Type B pancreatic cell (in vitro differentiated cells): Measurements from ENCODE around the gene PDCD7. TPM values are rescaled to one million over a fixed set of nuclear protein-coding genes. Genes with fewer than 3 reads are reported as not detected.
"Not testable (repeated sequence)": the region's sequence is repeated elsewhere in the genome, so short reads cannot be mapped to it uniquely, and the experiment has no call there.

Source experiments
- DNase-seq: peaks from one replicate; pipeline ENCODE4 v3.0.0; 2021; ENCODE audit warnings: mixed read lengths; ENCODE audit not compliant: unreplicated experiment; ENCODE audit errors: extremely low spot score
- H3K27ac Mint-ChIP-seq: 2 replicates; pipeline ENCODE4 v1.8.0; 2021; ENCODE audit warnings: mild to moderate bottlenecking, mixed read lengths
- H3K27me3 Mint-ChIP-seq: 2 replicates; pipeline ENCODE4 v1.8.0; 2021; ENCODE audit warnings: mixed read lengths
- H3K36me3 Mint-ChIP-seq: 2 replicates; pipeline ENCODE4 v1.8.0; 2021; ENCODE audit warnings: mixed read lengths
- H3K4me1 Mint-ChIP-seq: one replicate; pipeline ENCODE4 v1.8.0; 2021; ENCODE audit warnings: mixed read lengths; ENCODE audit not compliant: unreplicated experiment
- H3K4me3 Mint-ChIP-seq: 2 replicates; pipeline ENCODE4 v1.8.0; 2021; ENCODE audit warnings: mild to moderate bottlenecking, mixed read lengths
- H3K9me3 Mint-ChIP-seq: 2 replicates; pipeline ENCODE4 v1.8.0; 2021; ENCODE audit warnings: mixed read lengths
- CTCF ChIP-seq: fragments of 200-600 bp; sonication (generic); conservative IDR thresholded peaks from 2 replicates; pipeline ENCODE4 v1.5.0; 2021; ENCODE audit warnings: antibody characterized with exemption, mild to moderate bottlenecking
- long read RNA-seq: library from polyadenylated mRNA; unstranded; transcript quantifications from one replicate; pipeline ENCODE4 v2.0.0, GENCODE V29; 2020
- total RNA-seq: library from RNA; stranded (reverse); gene quantifications from 2 replicates; pipeline ENCODE4 v1.2.1, GENCODE V29; 2021; ENCODE audit warnings: low replicate concordance

PDCD7 gene
- total RNA-seq: 22.2 and 38.9 TPM in 2 replicates
- long read RNA-seq, partial matches to known transcripts: 0 of 2 reads
- long read RNA-seq, other reads (novel, unspliced or antisense): 1 of 2 reads

- peak within 1 kb of the TSS; percentile 97 for H3K27ac Mint-ChIP-seq
- H3K9me3 Mint-ChIP-seq: peaks cover 9% of the 10 kb centered on the region
- peak; percentile 81 for DNase-seq
- H3K36me3 Mint-ChIP-seq: peaks cover 8% of the 10 kb centered on the region
- peak within 1 kb of the TSS; percentile 97 for H3K4me3 Mint-ChIP-seq
- no peak for TF ChIP-seq CTCF
- peaks cover 10% of the 10 kb centered on the region for H3K4me1 Mint-ChIP-seq
- peaks cover 3% of the 10 kb centered on the region for H3K27me3 Mint-ChIP-seq
Measured at GRCh38 chr15:65133548-65134200, at the start of gene PDCD7. Gene PDCD7, minus strand, starts transcription at chr15:65133808. Its CDS starts 27 bp downstream, at chr15:65133781.

- TF ChIP-seq CTCF: no peak
- H3K9me3 Mint-ChIP-seq: no peaks in the 10 kb centered on the region
Measured at GRCh38 chr15:65182538-65182937, 48.9 kb upstream of the PDCD7 start.

GRCh38 chr15:65181582-65182353, 48.2 kb upstream of the PDCD7 start:
- H3K36me3 Mint-ChIP-seq, H3K4me1 Mint-ChIP-seq, DNase-seq, H3K9me3 Mint-ChIP-seq, H3K27me3 Mint-ChIP-seq, H3K27ac Mint-ChIP-seq: not testable (repeated sequence)
- peak overlapping the region; percentile 44 for H3K4me3 Mint-ChIP-seq

More at GRCh38 chr15:65182538-65182937, 48.9 kb upstream of the PDCD7 start:
- no peaks in the 10 kb centered on the region for H3K27me3 Mint-ChIP-seq
- H3K36me3 Mint-ChIP-seq: peaks cover 8% of the 10 kb centered on the region
- peak overlapping the region; percentile 99 for H3K4me3 Mint-ChIP-seq
- H3K27ac Mint-ChIP-seq: no peak overlapping the region
- no peak for DNase-seq
- H3K4me1 Mint-ChIP-seq: peaks cover 5% of the 10 kb centered on the region

GRCh38 chr15:65180167-65180566, 46.6 kb upstream of the PDCD7 start:
- no peak for TF ChIP-seq CTCF
- no peaks in the 10 kb centered on the region for H3K9me3 Mint-ChIP-seq
- peaks cover 5% of the 10 kb centered on the region for H3K4me1 Mint-ChIP-seq
- no peak for DNase-seq
- H3K36me3 Mint-ChIP-seq: peaks cover 14% of the 10 kb centered on the region
- no peaks in the 10 kb centered on the region for H3K27me3 Mint-ChIP-seq
- H3K27ac Mint-ChIP-seq: no peak overlapping the region
- no peak overlapping the region for H3K4me3 Mint-ChIP-seq

GRCh38 chr15:65177901-65178300, 44.3 kb upstream of the PDCD7 start:
- Mint-ChIP-seq H3K27ac (no peak overlapping the region), H3K27me3 (no peaks in the 10 kb centered on the region), H3K4me1 (peaks cover 4% of the 10 kb centered on the region), H3K4me3 (no peak overlapping the region), H3K36me3 (peaks cover 15% of the 10 kb centered on the region), H3K9me3 (no peaks in the 10 kb centered on the region)
- TF ChIP-seq CTCF: no peak
- no peak for DNase-seq

- peaks cover 17% of the 10 kb centered on the region for H3K36me3 Mint-ChIP-seq
- no peak overlapping the region for H3K27ac Mint-ChIP-seq
- DNase-seq: no peak
- no peaks in the 10 kb centered on the region for H3K9me3 Mint-ChIP-seq
- TF ChIP-seq CTCF: no peak
- no peak overlapping the region for H3K4me3 Mint-ChIP-seq
- H3K27me3 Mint-ChIP-seq: no peaks in the 10 kb centered on the region
- peaks cover 4% of the 10 kb centered on the region for H3K4me1 Mint-ChIP-seq
Measured at GRCh38 chr15:65176056-65176455, 42.4 kb upstream of the PDCD7 start.
